ENCODE measurements around the gene SLC11A2.
"Not testable (repeated sequence)": the region's sequence is repeated elsewhere in the genome, so short reads cannot be mapped to it uniquely, and the experiment has no call there.

The SLC11A2 gene

GRCh38 chr12:50988871-50989270, 37.3 kb downstream of the SLC11A2 start:
- no peak for DNase-seq

GRCh38 chr12:50988051-50988450, 38.1 kb downstream of the SLC11A2 start:
- DNase-seq: no peak

- peak; percentile 76 for DNase-seq
These were observed 39.0 kb downstream of the SLC11A2 start for GRCh38 chr12:50986966-50987737.

GRCh38 chr12:50985322-50985721, 40.9 kb downstream of the SLC11A2 start:
- no peak for DNase-seq

- no peak for DNase-seq
These were observed 41.4 kb downstream of the SLC11A2 start for GRCh38 chr12:50984586-50985298.

- DNase-seq: no peak
These were observed 44.6 kb downstream of the SLC11A2 start for GRCh38 chr12:50981319-50982239.

- DNase-seq: no peak
These were observed 45.6 kb downstream of the SLC11A2 start for GRCh38 chr12:50980545-50980944.

GRCh38 chr12:50979369-50980052, 46.7 kb downstream of the SLC11A2 start:
- no peak for DNase-seq

- DNase-seq: no peak
These were observed 54.2 kb downstream of the SLC11A2 start for GRCh38 chr12:50971946-50972345.

GRCh38 chr12:50964432-50964831, 61.8 kb downstream of the SLC11A2 start:
- DNase-seq: no peak

GRCh38 chr12:50961708-50962107, 64.5 kb downstream of the SLC11A2 start:
- no peak for DNase-seq

- no peak for DNase-seq
These were observed 66.1 kb downstream of the SLC11A2 start for GRCh38 chr12:50960130-50960529.

GRCh38 chr12:50955697-50956096, 70.5 kb downstream of the SLC11A2 start:
- no peak for DNase-seq

GRCh38 chr12:50955288-50955687, 70.9 kb downstream of the SLC11A2 start:
- no peak for DNase-seq

GRCh38 chr12:50954789-50955188, 71.4 kb downstream of the SLC11A2 start:
- not testable (repeated sequence) for DNase-seq

GRCh38 chr12:50953047-50953446, 73.1 kb downstream of the SLC11A2 start:
- no peak for DNase-seq

GRCh38 chr12:50952510-50952909, 73.7 kb downstream of the SLC11A2 start, which contains the start of gene HIGD1C:
TSS of gene HIGD1C (plus strand) at chr12:50952544. CDS start at chr12:50953999, 1,455 bp downstream.
- DNase-seq: no peak

- DNase-seq: no peak
These were observed 75.1 kb downstream of the SLC11A2 start for GRCh38 chr12:50951112-50951511.

- no peak for DNase-seq
These were observed 76.3 kb downstream of the SLC11A2 start for GRCh38 chr12:50949801-50950302.

- DNase-seq: no peak
These were observed 77.4 kb downstream of the SLC11A2 start for GRCh38 chr12:50948798-50949197.

- DNase-seq: no peak
These were observed 78.1 kb downstream of the SLC11A2 start for GRCh38 chr12:50947933-50948626.

GRCh38 chr12:50937653-50938052, 88.5 kb downstream of the SLC11A2 start:
- DNase-seq: no peak

Data from RPMI8226 (cell line).